ENCODE data around the gene CARNS1.

Gene CARNS1

DNA sequence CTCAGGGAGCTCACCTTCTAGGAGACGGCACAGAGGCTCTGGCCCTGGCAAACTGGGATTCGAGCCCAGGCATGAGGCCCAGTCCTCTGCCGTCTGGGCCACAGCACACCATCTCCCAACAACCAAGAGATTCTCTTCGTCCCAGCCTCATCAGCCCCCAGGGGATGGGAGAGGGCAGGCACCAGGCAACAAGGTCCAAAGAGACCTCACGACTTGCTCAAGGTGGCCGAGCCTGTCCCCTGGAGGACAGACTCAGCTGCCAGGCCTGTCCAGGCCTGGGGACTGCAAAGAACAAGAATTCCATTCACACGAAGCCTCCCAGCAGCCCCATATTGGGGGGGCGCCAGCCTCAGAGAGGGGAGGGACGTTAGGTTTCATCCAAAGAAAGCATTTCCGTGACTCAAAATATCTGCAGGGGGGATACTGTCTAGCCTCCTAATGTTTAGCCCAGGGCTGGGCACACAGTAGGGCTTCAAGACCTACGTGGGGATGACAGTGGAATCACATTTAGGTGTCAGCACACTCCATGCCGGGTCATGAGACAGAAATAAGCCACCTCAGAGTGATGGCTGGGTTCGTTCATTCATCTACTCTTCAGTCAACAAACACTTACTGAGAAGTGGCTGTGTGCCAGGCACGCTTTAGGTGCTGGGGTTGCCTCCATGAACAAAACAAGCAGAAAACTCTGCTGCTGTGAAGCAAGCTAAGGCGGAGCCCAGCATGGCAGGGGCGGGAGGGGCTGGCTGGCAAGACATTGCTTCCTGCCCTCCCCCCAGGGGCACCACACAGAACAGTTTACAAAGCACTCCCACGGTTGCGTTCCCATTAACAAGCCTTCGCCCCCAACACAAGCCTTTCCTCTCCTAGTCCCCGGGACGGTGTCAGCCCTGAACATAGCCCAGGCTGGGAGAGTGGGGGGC is 1.2 kb downstream of the CARNS1 start:
- H3K27ac ChIP-seq: peak overlapping the region; percentile 83
- CTCF ChIA-PET: interaction anchor here (0.5 to 1.0 kb wide), 3 partner anchors 15 to 46 kb away, joined by 3 read pairs; partner anchors contain the start of gene PPP1CA
- DNase-seq (ENCODE audit: low spot score): no peak

GRCh38 chr11:67417425-67417824 is 1.9 kb downstream of the CARNS1 start:
- CTCF ChIA-PET: interaction anchor here (0.6 kb wide), 2 partner anchors 45 to 148 kb away, joined by 3 to 4 read pairs; no protein-coding TSS in a partner anchor
- TF ChIP-seq CTCF (conservative IDR thresholded peaks at IDR 0.05; ENCODE audit: low read depth): no peak
- H3K27ac ChIP-seq: peak overlapping the region; percentile 83
- POLR2A ChIA-PET (ENCODE audit: low non-redundant PET): interaction anchor here (1.8 kb wide), 1 partner anchor 16 kb away, joined by 4 read pairs; the partner anchor contains the start of gene PPP1CA
- no peak for DNase-seq (ENCODE audit: low spot score)

More for the DNA sequence above, 1.2 kb downstream of the CARNS1 start:
- POLR2A ChIA-PET (ENCODE audit: low non-redundant PET): interaction anchor here (1.8 kb wide), 1 partner anchor 15 kb away, joined by 4 read pairs; the partner anchor contains the start of gene PPP1CA
- TF ChIP-seq CTCF (conservative IDR thresholded peaks at IDR 0.05; ENCODE audit: low read depth): no peak

- no peak for DNase-seq (ENCODE audit: low spot score)
- H3K27ac ChIP-seq: peak overlapping the region; percentile 83
- POLR2A ChIA-PET (ENCODE audit: low non-redundant PET): interaction anchor here (1.8 kb wide), 1 partner anchor 17 kb away, joined by 4 read pairs; the partner anchor contains the start of gene PPP1CA
- CTCF ChIA-PET: interaction anchor here (0.6 to 1.2 kb wide), 2 partner anchors 17 to 19 kb away, joined by 4 read pairs; partner anchors contain the start of gene PPP1CA
- TF ChIP-seq CTCF (conservative IDR thresholded peaks at IDR 0.05; ENCODE audit: low read depth): no peak
These were observed 3.2 kb downstream of the CARNS1 start for GRCh38 chr11:67418476-67419281.

DNA sequence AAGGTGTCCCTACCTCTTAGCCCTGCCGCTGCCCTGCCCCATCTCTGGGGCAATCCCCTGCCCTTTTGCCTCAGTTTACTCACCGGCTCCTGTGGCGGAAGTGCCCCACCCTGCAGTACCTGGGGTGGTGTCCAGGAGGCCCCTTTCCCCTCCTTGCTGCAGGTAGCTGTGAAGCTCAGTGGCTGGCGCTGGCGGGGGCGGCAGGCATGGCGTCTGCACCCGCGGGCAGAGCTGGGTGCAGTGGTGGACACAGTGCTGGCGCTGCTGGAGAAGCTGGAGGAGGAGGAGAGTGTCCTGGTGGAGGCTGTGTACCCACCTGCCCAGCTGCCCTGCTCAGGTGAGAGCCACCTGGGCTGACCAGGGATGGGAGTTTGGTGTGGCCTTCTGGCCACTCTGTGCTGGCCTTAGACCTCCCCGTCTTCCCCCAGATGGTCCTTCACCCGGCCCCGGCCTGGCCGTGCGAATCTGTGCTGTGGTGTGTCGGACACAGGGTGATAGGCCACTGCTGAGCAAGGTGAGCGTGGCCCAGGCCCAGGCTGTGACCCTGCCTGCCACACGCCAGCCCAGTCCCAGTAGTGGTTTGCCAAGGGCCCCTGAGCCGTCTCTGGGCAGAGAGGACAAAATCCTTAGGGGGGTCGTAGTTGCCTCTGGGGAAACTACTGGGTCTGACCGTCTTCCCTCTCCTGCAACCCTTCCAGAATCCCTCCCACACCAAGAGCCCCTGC is 4.0 kb downstream of the CARNS1 start:
- no peak for DNase-seq (ENCODE audit: low spot score)
- ChIA-PET POLR2A (ENCODE audit: low non-redundant PET) (no interaction called here), CTCF (interaction anchor here (0.6 to 1.7 kb wide), 3 partner anchors 18 to 37 kb away, joined by 4 to 5 read pairs (median 4); partner anchors contain the start of gene PPP1CA)
- H3K27ac ChIP-seq: peak overlapping the region; percentile 83
- no peak for TF ChIP-seq CTCF (conservative IDR thresholded peaks at IDR 0.05; ENCODE audit: low read depth)

- H3K27ac ChIP-seq: peak overlapping the region; percentile 83
- CTCF ChIA-PET: interaction anchor here (1.7 kb wide), 1 partner anchor 38 kb away, joined by 5 read pairs; no protein-coding TSS in a partner anchor
These were observed 4.7 kb downstream of the CARNS1 start for GRCh38 chr11:67420147-67420645.

More at GRCh38 chr11:67420147-67420645, 4.7 kb downstream of the CARNS1 start:
- no peak for DNase-seq (ENCODE audit: low spot score)
- TF ChIP-seq CTCF (conservative IDR thresholded peaks at IDR 0.05; ENCODE audit: low read depth): no peak
- POLR2A ChIA-PET (ENCODE audit: low non-redundant PET): no interaction called here
